DND-41 (cell line): ENCODE data around the gene GUCY1A1.

ENCODE experiments used
- CTCF ChIP-seq: IDR thresholded peaks from 2 replicates; pipeline ENCODE4 v1.5.1; 2012; ENCODE audit warnings: borderline replicate concordance, low read length, moderate library complexity, mild to moderate bottlenecking; ENCODE audit not compliant: poor library complexity, severe bottlenecking; ENCODE audit errors: extremely low read depth
- EZH2 ChIP-seq: IDR thresholded peaks from 3 replicates; pipeline ENCODE4 v1.6.1; 2012; ENCODE audit warnings: borderline replicate concordance, low read depth, mild to moderate bottlenecking, moderate library complexity, low read length, inconsistent platforms; ENCODE audit not compliant: severe bottlenecking

GRCh38 chr4:155657985-155658680 is 8.5 kb upstream of the GUCY1A1 start:
- TF ChIP-seq EZH2: no peak
- no peak for TF ChIP-seq CTCF
